T-helper 2 cell treated with Interferon-gamma antibody and Interleukin-4, amounts not matched to agents 5 μg/mL and 100 μg/mL, for 36 hours (primary cell): ENCODE data around the gene BCAP31.
"Not testable (repeated sequence)": the region's sequence is repeated elsewhere in the genome, so short reads cannot be mapped to it uniquely, and the experiment has no call there.

ENCODE experiments used
- DNase-seq: peaks from one replicate; pipeline ENCODE4 v3.0.0; 2021; ENCODE audit warnings: low spot score
- H3K27ac Mint-ChIP-seq: one replicate; pipeline ENCODE4 v1.8.0; 2021; ENCODE audit warnings: mild to moderate bottlenecking, mixed read lengths
- H3K27me3 Mint-ChIP-seq: one replicate; pipeline ENCODE4 v1.8.0; 2021; ENCODE audit warnings: low read depth, mixed read lengths
- H3K36me3 Mint-ChIP-seq: one replicate; pipeline ENCODE4 v1.8.0; 2021; ENCODE audit warnings: low read depth, mixed read lengths
- H3K4me1 Mint-ChIP-seq: one replicate; pipeline ENCODE4 v1.8.0; 2021; ENCODE audit warnings: low read depth, mixed read lengths
- H3K4me3 Mint-ChIP-seq: one replicate; pipeline ENCODE4 v1.8.0; 2022; ENCODE audit warnings: mild to moderate bottlenecking, moderate library complexity, mixed read lengths
- H3K9me3 Mint-ChIP-seq: one replicate; pipeline ENCODE4 v1.8.0; 2021; ENCODE audit warnings: mixed read lengths

BCAP31 gene

DNA sequence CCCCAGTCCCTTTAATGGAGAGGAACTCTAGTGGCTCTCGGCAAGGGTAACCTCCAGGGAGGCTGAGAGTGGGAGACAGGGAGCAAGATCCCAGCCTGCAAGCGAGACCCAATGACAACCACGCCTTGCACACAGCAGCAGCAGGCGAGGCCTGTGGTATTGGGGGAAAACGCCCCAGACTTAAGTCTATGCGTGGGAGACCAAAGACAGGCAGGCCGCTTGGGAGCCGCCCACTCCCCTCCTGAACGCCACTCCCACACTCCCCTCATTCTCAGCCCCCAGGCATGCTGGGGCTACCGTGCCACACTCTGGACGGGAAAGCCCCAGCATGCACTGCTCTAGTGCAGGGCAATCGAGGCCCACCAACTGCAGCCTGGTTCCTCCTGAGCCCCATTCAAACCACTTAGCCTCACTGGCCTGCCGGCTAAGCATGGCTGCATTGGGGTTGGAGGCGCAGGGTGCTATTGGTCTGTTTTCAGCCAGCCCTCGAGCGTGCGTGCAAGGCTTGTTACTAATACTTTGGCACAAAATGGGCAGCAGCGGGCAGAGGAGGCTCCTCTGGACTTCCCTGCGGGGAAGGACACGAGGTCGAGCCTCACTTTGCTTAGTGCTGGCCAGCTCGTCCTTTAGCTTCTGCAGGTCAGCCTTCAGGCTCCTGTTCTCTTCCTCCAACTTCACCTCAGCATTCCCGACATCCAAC lies 21.7 kb downstream of the BCAP31 start:
- Mint-ChIP-seq H3K27ac (no peak overlapping the region), H3K4me3 (no peak overlapping the region), H3K27me3 (no peaks in the 10 kb centered on the region), H3K4me1 (no peaks in the 10 kb centered on the region), H3K9me3 (no peaks in the 10 kb centered on the region), H3K36me3 (peaks cover 12% of the 10 kb centered on the region)
- DNase-seq: no peak

DNA sequence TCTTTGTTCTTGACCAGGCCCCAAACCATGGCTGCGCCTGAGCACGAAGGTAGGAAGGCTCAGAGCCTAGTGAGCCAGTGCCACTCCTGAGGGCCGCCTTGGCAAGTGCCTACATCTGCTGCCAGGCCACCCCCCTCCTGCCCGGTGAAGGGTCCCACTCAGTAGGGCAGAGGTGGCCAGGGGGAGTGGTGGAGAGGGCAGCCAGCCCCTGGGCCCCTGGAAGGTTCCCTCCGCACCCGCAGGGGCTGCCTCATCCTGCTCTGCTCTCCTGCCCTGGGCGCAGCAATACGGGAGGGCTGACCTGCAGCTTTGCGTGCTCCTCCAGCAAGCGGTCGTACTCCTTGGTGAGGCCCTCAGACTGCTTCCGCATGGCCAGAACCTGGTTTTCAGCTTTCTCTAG lies 22.5 kb downstream of the BCAP31 start:
- Mint-ChIP-seq H3K4me1 (no peaks in the 10 kb centered on the region), H3K36me3 (peaks cover 13% of the 10 kb centered on the region), H3K27me3 (no peaks in the 10 kb centered on the region), H3K27ac (no peak overlapping the region), H3K9me3 (no peaks in the 10 kb centered on the region), H3K4me3 (no peak overlapping the region)
- DNase-seq: no peak

DNA sequence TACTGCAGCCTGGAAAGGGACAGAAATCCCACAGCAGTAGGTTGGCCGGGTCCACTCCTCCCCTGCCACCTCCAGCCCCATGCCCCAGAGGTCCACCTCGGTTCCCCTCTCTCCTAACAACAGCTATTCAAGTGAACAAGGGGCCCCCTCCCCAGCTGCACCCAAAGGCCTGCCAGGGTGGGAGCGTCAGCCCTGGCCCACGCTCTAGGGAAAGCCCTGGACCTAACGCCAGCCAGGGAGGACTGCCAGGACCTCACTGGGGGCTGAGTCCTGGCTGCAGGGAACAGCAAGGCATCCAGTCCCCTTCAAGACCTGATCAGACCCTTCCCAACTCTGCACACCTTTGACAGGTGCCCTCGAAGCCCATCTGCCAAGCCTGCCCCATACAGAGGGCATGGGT lies 23.2 kb downstream of the BCAP31 start:
- Mint-ChIP-seq H3K27me3 (no peaks in the 10 kb centered on the region), H3K36me3 (peaks cover 10% of the 10 kb centered on the region), H3K27ac (no peak overlapping the region), H3K4me1 (no peaks in the 10 kb centered on the region), H3K9me3 (no peaks in the 10 kb centered on the region), H3K4me3 (no peak overlapping the region)
- DNase-seq: no peak

DNA sequence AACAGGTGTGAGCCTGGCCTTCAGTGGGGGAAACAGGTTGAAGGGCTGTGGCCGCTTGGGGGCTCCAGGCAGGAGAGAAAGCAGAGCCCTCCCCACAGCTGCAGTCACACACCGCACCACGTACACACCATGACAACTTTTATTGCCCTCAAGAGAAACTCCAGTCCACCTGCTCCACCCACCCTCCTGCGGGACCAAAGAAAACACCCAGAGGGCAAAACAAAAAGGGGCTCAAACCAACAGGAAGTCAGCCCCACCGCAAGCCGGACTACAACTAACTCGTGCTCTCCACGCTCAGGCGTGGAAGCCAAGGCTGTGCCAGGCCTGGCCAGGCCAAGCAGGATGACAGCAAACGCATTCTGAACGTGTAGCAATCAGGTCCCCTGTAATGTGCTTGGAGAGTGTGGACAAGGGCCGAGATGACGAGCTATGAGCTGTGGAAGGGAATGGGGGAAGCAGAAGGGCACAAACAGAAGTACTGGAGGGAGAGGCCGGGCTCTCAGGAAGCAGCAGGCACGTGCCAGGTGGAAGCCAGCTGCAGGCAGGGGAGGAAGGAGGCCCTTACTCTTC lies 23.7 kb downstream of the BCAP31 start:
- Mint-ChIP-seq H3K27ac (no peak overlapping the region), H3K4me1 (no peaks in the 10 kb centered on the region), H3K4me3 (no peak overlapping the region), H3K27me3 (no peaks in the 10 kb centered on the region), H3K36me3 (peaks cover 10% of the 10 kb centered on the region), H3K9me3 (no peaks in the 10 kb centered on the region)
- DNase-seq: no peak

DNA sequence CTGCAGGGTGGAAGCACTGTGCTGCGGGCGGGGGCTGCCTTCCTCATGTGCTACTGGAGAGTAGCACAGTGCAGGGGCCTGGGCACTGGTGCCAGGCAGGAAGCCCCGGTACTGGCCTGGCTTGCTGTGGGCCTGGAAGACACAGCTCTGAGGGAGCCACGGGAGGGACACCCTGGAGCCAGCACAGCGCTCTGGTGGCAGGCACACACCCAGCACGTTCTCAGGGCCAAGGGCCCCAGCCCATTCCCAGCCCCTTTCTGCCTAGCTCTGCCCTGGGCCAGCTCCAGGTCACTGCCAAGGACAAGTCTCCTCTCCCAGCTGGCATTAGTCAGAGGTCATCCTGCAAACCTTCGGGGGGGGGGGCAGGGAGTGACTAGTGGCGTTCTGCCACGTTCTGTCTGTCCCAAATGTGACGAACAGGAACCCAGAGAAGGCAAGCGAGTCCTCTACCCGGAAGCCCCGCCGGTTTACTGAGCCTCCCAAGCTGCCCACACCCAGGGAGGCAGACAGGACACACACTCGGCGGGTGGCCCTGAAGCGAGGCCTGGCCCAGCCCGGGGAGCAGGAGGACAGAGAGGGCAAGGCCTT lies 24.3 kb downstream of the BCAP31 start:
- not testable (repeated sequence) for H3K4me3 Mint-ChIP-seq, H3K27ac Mint-ChIP-seq, DNase-seq, H3K4me1 Mint-ChIP-seq, H3K36me3 Mint-ChIP-seq, H3K27me3 Mint-ChIP-seq, H3K9me3 Mint-ChIP-seq

DNA sequence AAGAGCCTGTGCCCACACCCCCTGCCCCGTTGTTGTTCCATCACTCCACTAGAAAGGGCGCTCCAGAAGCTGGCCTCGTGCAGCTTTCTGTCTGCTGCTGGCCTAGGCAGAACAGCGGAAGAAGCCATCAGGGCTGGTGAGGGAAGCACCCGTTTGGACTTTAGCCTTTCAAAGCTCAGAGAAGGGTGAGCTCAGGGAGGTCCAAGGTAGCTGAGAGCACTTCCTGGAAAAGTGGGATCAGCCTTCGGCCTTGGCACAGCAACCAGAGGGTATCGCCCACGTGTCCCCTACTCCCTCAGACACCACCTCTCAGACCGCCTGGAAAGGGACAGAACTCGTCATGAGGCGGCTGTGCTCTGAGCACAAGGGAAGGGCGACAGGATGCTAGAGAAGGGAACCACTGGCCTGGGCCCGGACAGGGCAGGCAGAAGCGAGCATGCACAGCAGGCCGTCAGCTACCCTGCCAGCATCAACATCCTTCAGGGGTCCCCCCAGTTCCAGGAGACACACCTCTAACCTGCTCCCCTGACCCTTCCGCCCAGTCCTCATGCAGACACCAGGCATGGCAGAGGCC lies 24.9 kb downstream of the BCAP31 start:
- not testable (repeated sequence) for DNase-seq, H3K9me3 Mint-ChIP-seq, H3K36me3 Mint-ChIP-seq, H3K27me3 Mint-ChIP-seq, H3K4me1 Mint-ChIP-seq, H3K4me3 Mint-ChIP-seq, H3K27ac Mint-ChIP-seq

DNA sequence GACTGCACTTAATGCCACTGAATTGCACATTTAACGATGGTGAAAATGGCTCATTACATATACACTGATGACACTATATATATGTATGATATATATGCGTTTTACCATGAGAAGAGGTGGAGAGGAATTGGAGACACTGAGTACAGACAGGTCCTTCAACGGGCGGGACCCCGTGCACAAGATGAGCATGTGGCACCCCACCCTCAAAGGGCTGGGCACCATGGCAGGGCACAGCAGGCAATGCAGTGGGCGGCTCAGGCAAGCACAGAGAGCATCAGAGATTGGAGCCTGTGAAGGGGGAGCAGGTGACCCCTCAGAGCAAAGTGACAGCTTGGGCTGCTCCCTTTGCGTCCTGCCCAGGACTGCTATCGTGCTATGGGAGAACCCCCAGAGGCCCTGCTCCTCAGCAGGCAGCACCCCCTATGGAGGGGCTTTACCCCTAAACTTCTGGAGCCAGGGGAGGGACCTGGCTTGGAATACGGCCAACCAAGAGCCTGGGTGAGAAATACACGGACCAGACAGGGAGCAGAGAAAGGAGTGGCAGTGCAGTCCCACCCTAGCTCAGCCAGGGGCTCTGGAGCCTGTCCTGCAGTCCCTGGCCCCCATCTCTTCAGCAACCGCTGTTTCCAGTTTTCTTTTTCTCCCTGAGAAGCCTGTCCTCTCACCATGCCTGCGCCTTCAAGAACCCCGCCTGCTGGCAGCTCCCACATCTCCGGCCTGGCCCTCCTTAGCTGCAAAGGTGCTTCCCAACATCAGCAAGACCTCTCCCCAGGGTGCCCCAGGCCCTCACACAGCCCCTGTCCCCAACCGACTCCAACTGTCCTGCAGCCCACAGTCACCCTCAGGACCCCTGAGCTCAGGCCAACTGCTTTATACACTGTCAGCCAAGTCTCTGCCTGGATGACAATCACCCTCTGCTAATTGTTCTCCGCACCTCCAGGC lies 26.0 kb downstream of the BCAP31 start:
- Mint-ChIP-seq H3K36me3 (peaks cover 7% of the 10 kb centered on the region), H3K4me3 (no peak overlapping the region), H3K27me3 (no peaks in the 10 kb centered on the region), H3K4me1 (no peaks in the 10 kb centered on the region), H3K9me3 (no peaks in the 10 kb centered on the region), H3K27ac (no peak overlapping the region)
- no peak for DNase-seq

DNA sequence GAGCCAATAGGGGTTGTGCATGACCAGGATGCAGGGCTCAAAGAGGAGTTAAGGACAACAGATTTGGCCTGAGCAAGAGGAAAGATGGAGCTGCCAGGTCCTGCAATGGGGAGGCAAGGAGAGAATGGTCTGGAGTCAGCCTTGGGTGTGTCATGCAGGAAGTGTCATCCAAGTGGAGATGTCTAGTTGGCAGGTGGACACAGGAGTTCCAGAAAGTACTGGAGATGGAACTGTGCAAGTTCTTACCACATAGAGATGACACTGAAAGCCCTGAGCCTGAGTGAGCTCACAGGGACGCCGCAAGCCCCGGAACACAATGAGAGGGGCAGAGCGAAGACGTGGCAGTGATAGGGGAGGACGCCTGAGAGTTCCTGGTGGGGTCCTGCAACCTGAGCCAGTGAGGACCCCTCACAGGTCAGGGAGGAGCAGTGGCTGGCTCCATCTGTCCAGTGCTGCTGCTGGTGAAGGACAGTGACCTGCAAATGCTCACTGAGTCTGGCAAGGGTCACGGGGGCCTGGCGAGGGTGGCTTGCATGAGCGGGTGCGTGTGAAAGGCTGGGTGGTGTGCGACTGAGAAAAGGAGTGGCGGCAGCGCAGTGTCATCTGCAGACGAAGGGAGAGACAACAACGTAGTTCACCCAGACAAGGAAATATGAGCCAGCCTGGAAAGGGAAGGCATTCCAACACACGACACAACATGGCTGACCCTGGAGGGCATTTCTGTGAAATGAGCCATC lies 27.0 kb downstream of the BCAP31 start:
- H3K4me1 Mint-ChIP-seq, H3K27me3 Mint-ChIP-seq, H3K9me3 Mint-ChIP-seq, DNase-seq, H3K36me3 Mint-ChIP-seq, H3K27ac Mint-ChIP-seq, H3K4me3 Mint-ChIP-seq: not testable (repeated sequence)

DNA sequence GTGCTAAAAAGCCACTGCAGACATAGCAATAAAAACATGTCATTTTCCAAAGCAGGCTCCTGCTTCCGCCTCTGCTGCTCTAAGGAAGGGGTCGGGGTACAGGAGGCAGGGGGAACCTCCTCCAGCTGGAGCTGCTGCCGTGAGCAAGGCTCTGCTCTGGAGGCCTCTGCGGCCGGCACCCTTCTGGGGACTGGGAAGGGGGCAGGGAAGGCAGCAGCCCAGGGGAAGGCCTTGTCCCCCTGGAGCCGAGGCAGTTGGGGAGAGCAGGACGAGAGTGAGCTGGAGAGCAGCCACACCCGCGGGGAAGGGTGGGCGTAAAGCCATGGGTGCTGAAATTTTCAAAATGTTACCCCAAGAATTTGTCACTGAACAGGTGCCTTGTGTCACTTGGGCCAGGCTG lies 27.6 kb downstream of the BCAP31 start:
- not testable (repeated sequence) for H3K27me3 Mint-ChIP-seq, H3K4me1 Mint-ChIP-seq, H3K4me3 Mint-ChIP-seq, H3K27ac Mint-ChIP-seq, H3K9me3 Mint-ChIP-seq, DNase-seq, H3K36me3 Mint-ChIP-seq

DNA sequence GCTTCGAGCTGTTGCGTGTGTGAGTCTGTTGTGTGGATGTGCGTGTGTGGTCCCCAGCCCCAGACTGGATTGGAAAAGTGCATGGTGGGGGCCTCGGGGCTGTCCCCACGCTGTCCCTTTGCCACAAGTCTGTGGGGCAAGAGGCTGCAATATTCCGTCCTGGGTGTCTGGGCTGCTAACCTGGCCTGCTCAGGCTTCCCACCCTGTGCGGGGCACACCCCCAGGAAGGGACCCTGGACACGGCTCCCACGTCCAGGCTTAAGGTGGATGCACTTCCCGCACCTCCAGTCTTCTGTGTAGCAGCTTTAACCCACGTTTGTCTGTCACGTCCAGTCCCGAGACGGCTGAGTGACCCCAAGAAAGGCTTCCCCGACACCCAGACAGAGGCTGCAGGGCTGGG lies 28.1 kb downstream of the BCAP31 start:
- Mint-ChIP-seq H3K36me3 (peaks cover 5% of the 10 kb centered on the region), H3K9me3 (no peaks in the 10 kb centered on the region), H3K27ac (no peak overlapping the region), H3K4me1 (no peaks in the 10 kb centered on the region), H3K4me3 (no peak overlapping the region), H3K27me3 (no peaks in the 10 kb centered on the region)
- DNase-seq: no peak

DNA sequence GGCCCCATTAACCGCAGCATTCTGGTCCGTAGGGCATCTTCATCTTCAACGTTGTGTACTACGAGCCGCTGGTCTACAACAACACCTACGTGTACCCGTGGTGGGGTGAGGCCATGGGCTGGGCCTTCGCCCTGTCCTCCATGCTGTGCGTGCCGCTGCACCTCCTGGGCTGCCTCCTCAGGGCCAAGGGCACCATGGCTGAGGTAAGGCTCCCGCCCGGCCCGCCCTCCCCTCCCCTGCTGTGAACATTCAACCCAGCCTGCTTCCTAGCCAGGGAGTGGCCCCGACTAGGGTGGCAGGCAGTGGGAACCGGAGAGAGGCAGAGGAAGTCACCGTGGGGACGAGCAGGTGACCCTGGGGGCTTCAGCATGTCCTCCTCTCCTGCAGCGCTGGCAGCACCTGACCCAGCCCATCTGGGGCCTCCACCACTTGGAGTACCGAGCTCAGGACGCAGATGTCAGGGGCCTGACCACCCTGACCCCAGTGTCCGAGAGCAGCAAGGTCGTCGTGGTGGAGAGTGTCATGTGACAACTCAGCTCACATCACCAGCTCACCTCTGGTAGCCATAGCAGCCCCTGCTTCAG lies 29.4 kb downstream of the BCAP31 start:
- H3K9me3 Mint-ChIP-seq: no peaks in the 10 kb centered on the region
- no peak overlapping the region for H3K27ac Mint-ChIP-seq
- H3K4me1 Mint-ChIP-seq: no peaks in the 10 kb centered on the region
- no peak for DNase-seq
- peaks cover 5% of the 10 kb centered on the region for H3K36me3 Mint-ChIP-seq
- H3K4me3 Mint-ChIP-seq: no peak overlapping the region
- H3K27me3 Mint-ChIP-seq: peaks cover 1% of the 10 kb centered on the region

DNA sequence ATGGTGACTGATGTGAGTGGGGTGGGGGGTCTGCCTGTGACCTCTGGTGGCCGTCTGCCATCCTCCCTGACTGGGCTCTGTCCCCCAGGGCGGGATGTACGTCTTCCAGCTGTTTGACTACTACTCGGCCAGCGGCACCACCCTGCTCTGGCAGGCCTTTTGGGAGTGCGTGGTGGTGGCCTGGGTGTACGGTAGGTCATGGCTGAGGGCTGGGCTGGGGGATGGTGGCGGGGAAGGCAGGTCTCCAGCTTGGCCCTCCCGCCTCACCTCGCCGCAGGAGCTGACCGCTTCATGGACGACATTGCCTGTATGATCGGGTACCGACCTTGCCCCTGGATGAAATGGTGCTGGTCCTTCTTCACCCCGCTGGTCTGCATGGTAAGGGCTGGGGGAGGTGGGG lies 29.9 kb downstream of the BCAP31 start:
- H3K4me1 Mint-ChIP-seq, H3K4me3 Mint-ChIP-seq, H3K27ac Mint-ChIP-seq, DNase-seq, H3K27me3 Mint-ChIP-seq, H3K36me3 Mint-ChIP-seq, H3K9me3 Mint-ChIP-seq: not testable (repeated sequence)
